H1 (cell line): ENCODE measurements around the gene ETV5. TPM values are rescaled to one million over a fixed set of nuclear protein-coding genes. Genes with fewer than 3 reads are reported as not detected.

Experiments
- CTCF ChIA-PET: fragments of 300-600 bp; sonication (Branson Sonifier 250); formaldehyde crosslinking; loops from one replicate; lab custom pipeline; 2021; ENCODE audit not compliant: partially characterized antibody; lab: Charles Lee
- POLR2A ChIA-PET: fragments of 300-600 bp; sonication (Branson Sonifier 250); formaldehyde crosslinking; loops from one replicate; lab custom pipeline; 2021; ENCODE audit warnings: inconsistent platforms; ENCODE audit not compliant: partially characterized antibody; lab: Charles Lee
- DNase-seq, 2 experiments: peaks; one replicate each; pipeline versions ENCODE4 v3.0.0 to v3.0.0-alpha.2; 2010 to 2022; ENCODE audit warnings: low spot score in 2 of 2, low read depth in 1 of 2, mixed read lengths in 1 of 2
- FAIRE-seq: peaks from 2 replicates; lab custom pipeline; 2011; peaks lifted over from hg19 to GRCh38; lab: Jason Lieb, UNC
- H2AFZ ChIP-seq: 2 replicates; pipeline ENCODE4 v1.8.1; 2012; ENCODE audit warnings: low read length, inconsistent platforms
- H2AK5ac ChIP-seq: 2 replicates; pipeline ENCODE4 v1.6.1; 2013; ENCODE audit warnings: low read depth, low read length
- H2BK120ac ChIP-seq: replicated peaks from 2 replicates; pipeline ENCODE3; 2013; ENCODE audit warnings: low read depth, low read length, inconsistent platforms
- H2BK12ac ChIP-seq: 2 replicates; pipeline ENCODE4 v1.6.1; 2013; ENCODE audit warnings: low read depth, low read length
- H2BK15ac ChIP-seq: 2 replicates; pipeline ENCODE4 v1.6.1; 2013; ENCODE audit warnings: low read length
- H2BK20ac ChIP-seq: 2 replicates; pipeline ENCODE4 v1.6.1; 2013; ENCODE audit warnings: low read length
- H2BK5ac ChIP-seq: 2 replicates; pipeline ENCODE4 v1.6.1; 2013; ENCODE audit warnings: low read depth, low read length
- H3K14ac ChIP-seq: 2 replicates; pipeline ENCODE4 v1.6.1; 2013; ENCODE audit warnings: inconsistent platforms; ENCODE audit not compliant: insufficient read length
- H3K18ac ChIP-seq: 2 replicates; pipeline ENCODE4 v1.6.1; 2013; ENCODE audit warnings: low read length; ENCODE audit errors: extremely low read depth
- H3K23ac ChIP-seq: 2 replicates; pipeline ENCODE4 v1.6.1; 2013; ENCODE audit warnings: inconsistent platforms; ENCODE audit not compliant: insufficient read length
- H3K23me2 ChIP-seq: 2 replicates; pipeline ENCODE4 v1.6.1; 2013; ENCODE audit warnings: low read depth, low read length
- H3K27ac ChIP-seq: 2 replicates; pipeline ENCODE4 v1.6.1; 2011; ENCODE audit warnings: low read depth, low read length, inconsistent platforms
- H3K27me3 ChIP-seq, 4 experiments: replicated peaks in 1 of 4; 1 replicate in 1 of 4; 2 replicates in 3 of 4; pipeline versions ENCODE4 v1.6.1 to v1.8.1; 2011 to 2013; ENCODE audit warnings: low read length in 3 of 4, mild to moderate bottlenecking in 3 of 4, inconsistent platforms in 2 of 4, mixed read lengths in 2 of 4, moderate library complexity in 1 of 4; ENCODE audit not compliant: control insufficient read depth in 3 of 4, insufficient read depth in 3 of 4; ENCODE audit errors: extremely low read depth in 1 of 4
- H3K36me3 ChIP-seq, 4 experiments: 2 replicates each; pipeline versions ENCODE4 v1.6.1 to v1.8.1; 2011 to 2013; ENCODE audit warnings: mild to moderate bottlenecking in 4 of 4, low read length in 3 of 4, moderate library complexity in 2 of 4, control low read depth in 1 of 4, inconsistent platforms in 1 of 4; ENCODE audit not compliant: insufficient read depth in 4 of 4, control insufficient read depth in 2 of 4
- H3K4ac ChIP-seq: replicated peaks from 2 replicates; pipeline ENCODE3; 2013; ENCODE audit warnings: low read length, low read depth, mixed read lengths, inconsistent platforms; ENCODE audit not compliant: insufficient read length
- H3K4me1 ChIP-seq, 4 experiments: replicated peaks in 1 of 4; 1 replicate in 1 of 4; 2 replicates in 3 of 4; pipeline versions ENCODE4 v1.6.1 to v1.8.1; 2011 to 2013; ENCODE audit warnings: low read length in 3 of 4, inconsistent platforms in 2 of 4, mixed read lengths in 1 of 4; ENCODE audit not compliant: insufficient read depth in 4 of 4, control insufficient read depth in 3 of 4
- H3K4me2 ChIP-seq, 2 experiments: 2 replicates each; pipeline versions ENCODE4 v1.6.1 to v1.8.1; 2011 to 2013; ENCODE audit warnings: low read depth in 2 of 2, low read length in 2 of 2, control low read depth in 1 of 2, inconsistent platforms in 1 of 2, mild to moderate bottlenecking in 1 of 2; ENCODE audit not compliant: insufficient read depth in 1 of 2
- H3K4me3 ChIP-seq, 4 experiments: fragments of 200-600, 300-600 bp in 1 of 4; sonication (generic), shearing (Covaris generic), sonication (Bioruptor Twin) in 1 of 4; 2 replicates each; pipeline versions ENCODE4 v1.5.1 to v1.8.1; 2011 to 2016; ENCODE audit warnings: low read length in 4 of 4, low read depth in 3 of 4, control low read depth in 2 of 4, inconsistent platforms in 2 of 4, mild to moderate bottlenecking in 2 of 4, mixed read lengths in 1 of 4, moderate library complexity in 1 of 4; ENCODE audit not compliant: insufficient read depth in 2 of 4; ENCODE audit errors: extremely low read depth in 1 of 4
- H3K56ac ChIP-seq: replicated peaks from 2 replicates; pipeline ENCODE3; 2013; ENCODE audit warnings: low read depth, mild to moderate bottlenecking, mixed read lengths, low read length, inconsistent platforms; ENCODE audit not compliant: insufficient read length
- H3K79me1 ChIP-seq: 2 replicates; pipeline ENCODE4 v1.6.1; 2013; ENCODE audit warnings: low read depth, low read length, control low read depth
- H3K79me2 ChIP-seq, 2 experiments: 2 replicates each; pipeline versions ENCODE4 v1.6.1 to v1.8.1; 2012 to 2013; ENCODE audit warnings: low read length in 2 of 2, mild to moderate bottlenecking in 2 of 2, inconsistent platforms in 1 of 2; ENCODE audit not compliant: insufficient read depth in 2 of 2, control insufficient read depth in 1 of 2
- H3K9ac ChIP-seq, 4 experiments: replicated peaks in 1 of 4; 1 replicate in 1 of 4; 2 replicates in 3 of 4; pipeline versions ENCODE4 v1.6.1 to v1.8.1; 2011 to 2013; ENCODE audit warnings: low read depth in 3 of 4, low read length in 3 of 4, control low read depth in 2 of 4, mild to moderate bottlenecking in 2 of 4, moderate library complexity in 2 of 4, inconsistent platforms in 1 of 4; ENCODE audit errors: extremely low read depth in 1 of 4
- H3K9me3 ChIP-seq, 2 experiments: 2 replicates each; pipeline versions ENCODE4 v1.6.1 to v1.8.1; 2012 to 2013; ENCODE audit warnings: mild to moderate bottlenecking in 2 of 2, moderate library complexity in 2 of 2, control low read depth in 1 of 2, inconsistent platforms in 1 of 2, low read depth in 1 of 2, low read length in 1 of 2, mixed read lengths in 1 of 2; ENCODE audit not compliant: insufficient read depth in 2 of 2
- H4K20me1 ChIP-seq, 2 experiments: replicated peaks in 1 of 2; 2 replicates each; pipeline versions ENCODE3 to v1.8.1; 2011 to 2013; ENCODE audit warnings: inconsistent platforms in 2 of 2, low read length in 2 of 2, mild to moderate bottlenecking in 1 of 2; ENCODE audit not compliant: insufficient read depth in 2 of 2, control insufficient read depth in 1 of 2
- H4K5ac ChIP-seq: 2 replicates; pipeline ENCODE4 v1.6.1; 2013; ENCODE audit warnings: low read length, low read depth, mixed read lengths, inconsistent platforms; ENCODE audit not compliant: insufficient read length
- H4K8ac ChIP-seq: 2 replicates; pipeline ENCODE4 v1.8.0; 2013; ENCODE audit warnings: mild to moderate bottlenecking, moderate library complexity, low read length, inconsistent platforms; ENCODE audit not compliant: insufficient read depth; ENCODE audit errors: extremely low read depth
- H4K91ac ChIP-seq: replicated peaks from 2 replicates; pipeline ENCODE3; 2013; ENCODE audit warnings: low read length, mixed read lengths, inconsistent platforms; ENCODE audit not compliant: insufficient read length
- SIRT6 ChIP-seq: IDR thresholded peaks from one replicate; pipeline ENCODE4 v1.7.1; 2012; ENCODE audit warnings: low read length, inconsistent platforms
- WGBS, 2 experiments: shearing (Covaris generic) in 1 of 2; methylation state at CpG; one replicate each; pipeline versions ENCODE4 v1.1.6 to v1.1.7; 2013 to 2015; ENCODE audit warnings: low lambda C conversion rate in 2 of 2, mixed read lengths in 2 of 2, inconsistent platforms in 1 of 2, low coverage in 1 of 2, missing lambda C conversion rate in 1 of 2; ENCODE audit not compliant: insufficient replicate concordance in 2 of 2, insufficient coverage in 1 of 2, insufficient read length in 1 of 2; ENCODE audit errors: extremely low coverage in 1 of 2, missing lambda C conversion rate in 1 of 2; 5-methylcytosine and 5-hydroxymethylcytosine counted together
- polyA plus RNA-seq, 7 experiments: library from polyadenylated mRNA; depleted of rRNA in 3 of 7; stranded (reverse) in 5 of 7; unstranded in 2 of 7; fragments of >200 nt in 5 of 7; fragments of 200-250 nt in 2 of 7; gene quantifications; 1 replicate in 5 of 7; 2 replicates in 1 of 7; 4 replicates in 1 of 7; pipeline versions ENCODE4 v1.2.1 to v1.2.3, GENCODE V29; 2011 to 2013; ENCODE audit warnings: missing spikeins in 2 of 7, mixed read lengths in 2 of 7
- total RNA-seq: library from RNA; stranded (reverse); fragmentation: NEBNext Ultra II Directional; extraction: Animal tissue kit (Norgen Biotek cat#: 25700); gene quantifications from 2 replicates; pipeline ENCODE4 v1.2.1, GENCODE V29; 2021

Gene ETV5
- total and polyA plus RNA-seq, 2 of the 8 experiments (the other 6 are each of a cell fraction or from before 2014, with no cell fraction given), result 13.1 to 36.9 TPM

DNA sequence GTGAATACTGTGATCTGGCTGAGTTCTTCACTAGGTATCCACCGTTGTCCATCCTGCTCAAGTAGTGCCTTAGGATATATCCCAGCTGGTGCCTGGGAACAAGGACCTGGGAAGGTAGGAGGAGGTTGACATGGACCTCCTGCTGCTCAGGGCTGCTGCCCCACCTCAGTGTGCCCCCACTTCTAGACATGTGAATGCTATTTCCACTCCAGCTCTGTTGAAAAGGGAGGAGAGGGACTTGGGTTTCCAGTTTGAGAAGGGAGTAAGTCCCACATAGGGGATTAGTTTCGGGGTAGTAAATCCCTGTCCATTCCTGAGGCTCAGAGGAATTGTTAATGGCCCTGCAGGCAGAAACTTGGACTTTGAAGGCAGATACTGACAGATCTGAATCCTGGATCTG is 32.9 kb upstream of the ETV5 start:
- no peaks in the 10 kb centered on the region for H3K79me1 ChIP-seq
- H3K27me3 ChIP-seq, result no peaks in the 10 kb centered on the region
- FAIRE-seq (no peak), DNase-seq (no peak)
- H3K23ac ChIP-seq, result no peak overlapping the region
- no peak overlapping the region for H3K14ac ChIP-seq
- no peaks in the 10 kb centered on the region for H3K79me2 ChIP-seq
- no peak overlapping the region for H4K5ac ChIP-seq
- H3K56ac ChIP-seq, result no peak overlapping the region
- no peak overlapping the region for H4K91ac ChIP-seq
- H3K9ac ChIP-seq, result no peak overlapping the region
- no peak overlapping the region for H2BK20ac ChIP-seq
- H3K4ac ChIP-seq, result no peak overlapping the region
- no peak overlapping the region for H3K27ac ChIP-seq
- H4K20me1 ChIP-seq, result no peaks in the 10 kb centered on the region
- H2BK5ac ChIP-seq, result no peak overlapping the region
- no peak overlapping the region for H3K4me2 ChIP-seq
- no peak overlapping the region for H3K18ac ChIP-seq
- H3K4me1 ChIP-seq, result no peaks in the 10 kb centered on the region
- ChIA-PET POLR2A (interaction anchor here (1.2 kb wide), 1 partner anchor 45 kb away, joined by 3 read pairs; no protein-coding TSS in a partner anchor), CTCF (interaction anchor here (1.4 kb wide), 1 partner anchor 23 kb away, joined by 5 read pairs; no protein-coding TSS in a partner anchor)
- H2BK15ac ChIP-seq, result no peak overlapping the region
- no peaks in the 10 kb centered on the region for H3K36me3 ChIP-seq
- no peaks in the 10 kb centered on the region for H3K9me3 ChIP-seq
- H4K8ac ChIP-seq, result no peak overlapping the region
- no peaks in the 10 kb centered on the region for H3K23me2 ChIP-seq
- H2AK5ac ChIP-seq, result no peak overlapping the region
- 92% methylated on average over 2 of the region's 2 CpGs; no CpG with 5 or more reads in 1 of the 2 experiments for WGBS, 2 experiments
- no peak overlapping the region for H2AFZ ChIP-seq
- no peak overlapping the region for H3K4me3 ChIP-seq
- no peak for TF ChIP-seq SIRT6
- H2BK120ac ChIP-seq, result no peak overlapping the region
- H2BK12ac ChIP-seq, result no peak overlapping the region
